ENCODE data around the gene ZMYM4.
A peak's percentile ranks its signal among the peaks of the same experiment; 100 is the strongest.
"Not testable (repeated sequence)": the region's sequence is repeated elsewhere in the genome, so short reads cannot be mapped to it uniquely, and the experiment has no call there.

Gene ZMYM4

GRCh38 chr1:35452106-35452774 is 183.7 kb downstream of the ZMYM4 start:
- Histone ChIP-seq H4K20me1 (no peaks in the 10 kb centered on the region), H3K4me1 (peaks cover 27 to 81% (median 47%) of the 10 kb centered on the region in 10 experiments), H3K36me3 (peaks cover 47 to 75% (median 58%) of the 10 kb centered on the region in 11 experiments), H3K27ac (peak overlapping the region in 10 of 11 experiments; percentile 22 to 69 (median 48); a peak in 19 of 22 replicates), H3K27me3 (no peaks in the 10 kb centered on the region), H3K4me2 (peak overlapping the region; percentile 56 to 81 (median 68)), H3K4me3 (no peak overlapping the region), H3K9me3 (replicated peaks in 1 of 11) (no peaks in the 10 kb centered on the region), H3K9ac (peak overlapping the region; percentile 12 to 57 (median 40); a peak in 18 of 22 replicates)
- no peak for TF ChIP-seq Cebpa-rat (IDR thresholded peaks at IDR 0.05)

GRCh38 chr1:35453031-35453430 is 184.5 kb downstream of the ZMYM4 start:
- peaks cover 28 to 73% (median 43%) of the 10 kb centered on the region in 10 experiments for H3K4me1 ChIP-seq
- no peaks in the 10 kb centered on the region for H3K9me3 ChIP-seq (replicated peaks in 1 of 11)
- H3K4me2 ChIP-seq = peak overlapping the region; percentile 56 to 81 (median 68); a peak in 21 of 22 replicates
- H3K36me3 ChIP-seq = peaks cover 39 to 72% (median 50%) of the 10 kb centered on the region in 11 experiments
- H3K27ac ChIP-seq = peak overlapping the region in 9 of 11 experiments; percentile 22 to 69 (median 48); a peak in 11 of 22 replicates
- peak overlapping the region in 2 of 11 experiments; percentile 28 to 40; a peak in 1 of 22 replicates for H3K9ac ChIP-seq
- no peak overlapping the region for H3K4me3 ChIP-seq
- no peaks in the 10 kb centered on the region for H4K20me1 ChIP-seq
- no peak for TF ChIP-seq Cebpa-rat (IDR thresholded peaks at IDR 0.05)
- no peaks in the 10 kb centered on the region for H3K27me3 ChIP-seq

- H3K4me2 ChIP-seq = peak overlapping the region; percentile 4 to 81 (median 64); a peak in 12 of 22 replicates
- TF ChIP-seq Cebpa-rat (IDR thresholded peaks at IDR 0.05) = peak in 2 of 11 experiments; percentile 54 to 58; a peak in 2 of 22 replicates
- H3K27me3 ChIP-seq = no peaks in the 10 kb centered on the region
- H3K4me1 ChIP-seq = peaks cover 28 to 62% (median 39%) of the 10 kb centered on the region in 10 experiments
- H4K20me1 ChIP-seq = no peaks in the 10 kb centered on the region
- H3K9ac ChIP-seq = no peak overlapping the region
- peaks cover 34 to 72% (median 47%) of the 10 kb centered on the region in 11 experiments for H3K36me3 ChIP-seq
- peak overlapping the region in 5 of 11 experiments; percentile 2 to 47 (median 25); a peak in 6 of 22 replicates for H3K27ac ChIP-seq
- no peaks in the 10 kb centered on the region for H3K9me3 ChIP-seq (replicated peaks in 1 of 11)
- no peak overlapping the region for H3K4me3 ChIP-seq
Observed at GRCh38 chr1:35454176-35454575, 185.7 kb downstream of the ZMYM4 start.

GRCh38 chr1:35454616-35455015 is 186.1 kb downstream of the ZMYM4 start:
- Histone ChIP-seq H3K36me3 (peaks cover 30 to 72% (median 43%) of the 10 kb centered on the region in 11 experiments), H3K4me2 (peak overlapping the region in 8 of 11 experiments; percentile 8 to 81 (median 64); a peak in 12 of 22 replicates), H3K9ac (no peak overlapping the region), H3K4me3 (no peak overlapping the region), H3K27me3 (no peaks in the 10 kb centered on the region), H4K20me1 (no peaks in the 10 kb centered on the region), H3K27ac (peak overlapping the region in 2 of 11 experiments; percentile 19 to 38; a peak in 4 of 22 replicates), H3K9me3 (replicated peaks in 1 of 11) (no peaks in the 10 kb centered on the region), H3K4me1 (peaks cover 28 to 57% (median 39%) of the 10 kb centered on the region in 10 experiments)
- TF ChIP-seq Cebpa-rat (IDR thresholded peaks at IDR 0.05) = no peak

- Histone ChIP-seq H3K9me3 (replicated peaks in 1 of 11) (peaks cover 23 to 28% (median 25%) of the 10 kb centered on the region in 11 experiments), H3K9ac (no peak overlapping the region), H3K4me2 (no peak overlapping the region), H3K27me3 (no peaks in the 10 kb centered on the region), H3K36me3 (peaks cover 44 to 95% (median 62%) of the 10 kb centered on the region in 11 experiments), H3K27ac (no peak overlapping the region), H3K4me1 (0 out of 20 replicates have a peak, but pooled peaks cover 0 to 5% (median 0%) of the 10 kb centered on the region in 10 experiments), H3K4me3 (no peak overlapping the region), H4K20me1 (no peaks in the 10 kb centered on the region)
- TF ChIP-seq Cebpa-rat (IDR thresholded peaks at IDR 0.05) = no peak
Observed at GRCh38 chr1:35460796-35461195, 192.3 kb downstream of the ZMYM4 start.

GRCh38 chr1:35461966-35462651 is 193.6 kb downstream of the ZMYM4 start:
- Histone ChIP-seq H3K27ac (no peak overlapping the region), H3K36me3 (peaks cover 51 to 97% (median 74%) of the 10 kb centered on the region in 11 experiments), H4K20me1 (no peaks in the 10 kb centered on the region), H3K9me3 (replicated peaks in 1 of 11) (peaks cover 27 to 36% (median 32%) of the 10 kb centered on the region in 11 experiments), H3K4me2 (no peak overlapping the region), H3K4me1 (0 out of 20 replicates have a peak, but pooled peaks cover 0 to 5% (median 0%) of the 10 kb centered on the region in 10 experiments), H3K4me3 (no peak overlapping the region), H3K27me3 (no peaks in the 10 kb centered on the region), H3K9ac (no peak overlapping the region)
- TF ChIP-seq Cebpa-rat (IDR thresholded peaks at IDR 0.05) = no peak

- peaks cover 27 to 36% (median 32%) of the 10 kb centered on the region in 11 experiments for H3K9me3 ChIP-seq (replicated peaks in 1 of 11)
- TF ChIP-seq Cebpa-rat (IDR thresholded peaks at IDR 0.05) = no peak
- H3K4me2 ChIP-seq = no peak overlapping the region
- no peaks in the 10 kb centered on the region for H3K27me3 ChIP-seq
- no peak overlapping the region for H3K27ac ChIP-seq
- no peak overlapping the region for H3K9ac ChIP-seq
- H3K36me3 ChIP-seq = peaks cover 54 to 99% (median 76%) of the 10 kb centered on the region in 11 experiments
- no peak overlapping the region for H3K4me3 ChIP-seq
- H4K20me1 ChIP-seq = no peaks in the 10 kb centered on the region
- no peaks in the 10 kb centered on the region for H3K4me1 ChIP-seq
Observed at GRCh38 chr1:35463232-35463631, 194.7 kb downstream of the ZMYM4 start.

- H3K36me3 ChIP-seq = peaks cover 54 to 99% (median 79%) of the 10 kb centered on the region in 11 experiments
Observed at GRCh38 chr1:35463749-35464148, 195.2 kb downstream of the ZMYM4 start.

GRCh38 chr1:35466120-35466519 is 197.6 kb downstream of the ZMYM4 start:
- H3K9me3 ChIP-seq (replicated peaks in 1 of 11) = peaks cover 27 to 36% (median 32%) of the 10 kb centered on the region in 11 experiments
- H3K4me1 ChIP-seq = no peaks in the 10 kb centered on the region
- no peak overlapping the region for H3K9ac ChIP-seq
- no peaks in the 10 kb centered on the region for H3K27me3 ChIP-seq
- H3K36me3 ChIP-seq = peaks cover 70 to 100% (median 91%) of the 10 kb centered on the region in 11 experiments
- no peak overlapping the region for H3K4me2 ChIP-seq
- no peak overlapping the region for H3K4me3 ChIP-seq
- TF ChIP-seq Cebpa-rat (IDR thresholded peaks at IDR 0.05) = no peak
- H3K27ac ChIP-seq = no peak overlapping the region
- no peaks in the 10 kb centered on the region for H4K20me1 ChIP-seq

More at GRCh38 chr1:35463749-35464148, 195.2 kb downstream of the ZMYM4 start:
- not testable (repeated sequence) for H3K4me2 ChIP-seq, H3K4me3 ChIP-seq, H4K20me1 ChIP-seq, H3K27ac ChIP-seq, H3K27me3 ChIP-seq, H3K9ac ChIP-seq, H3K4me1 ChIP-seq
- H3K9me3 ChIP-seq (replicated peaks in 1 of 11) = peaks cover 27 to 36% (median 32%) of the 10 kb centered on the region in 11 experiments

All from BLaER1 treated with 17β-estradiol and CSF1 and Interleukin-3, amounts not matched to agents 10 nM and 100 nM (cell line).